K562 (cell line): ENCODE measurements around the gene LSM12. TPM values are rescaled to one million over a fixed set of nuclear protein-coding genes. Genes with fewer than 3 reads are reported as not detected.
A peak's percentile ranks its signal among the peaks of the same experiment; 100 is the strongest.

Experiments used
- ETS2 ChIP-seq: IDR thresholded peaks from 2 replicates; pipeline ENCODE4 v1.6.1; 2016; ENCODE audit warnings: borderline replicate concordance, missing genetic modification characterization, mild to moderate bottlenecking, moderate library complexity, missing compliant biosample characterization; ENCODE audit not compliant: poor library complexity, severe bottlenecking
- FOXJ2 ChIP-seq: fragments of 200-800 bp; sonication (Bioruptor generic); IDR thresholded peaks from 2 replicates; pipeline ENCODE4 v1.6.1; 2016; ENCODE audit warnings: missing genetic modification characterization, missing compliant biosample characterization
- FOXJ3 ChIP-seq: sonication (generic); formaldehyde crosslinking; IDR thresholded peaks from 2 replicates; pipeline ENCODE4 v1.4.0; 2020; ENCODE audit warnings: mild to moderate bottlenecking, missing genetic modification reagents
- FOXM1 ChIP-seq, 2 experiments: fragments of 450-650 bp in 1 of 2; sonication (generic) in 1 of 2; formaldehyde crosslinking in 1 of 2; IDR thresholded peaks; 2 replicates each; pipeline versions ENCODE4 v1.6.1 to v1.9.0; 2017 to 2022; ENCODE audit warnings: low read depth in 2 of 2, mild to moderate bottlenecking in 2 of 2, missing genetic modification reagents in 1 of 2, moderate library complexity in 1 of 2
- HNRNPLL ChIP-seq: fragments of 200-400 bp; formaldehyde crosslinking; IDR thresholded peaks from 2 replicates; pipeline ENCODE4 v1.6.1; 2017; ENCODE audit warnings: low read length, low read depth, mild to moderate bottlenecking; ENCODE audit not compliant: poor library complexity, severe bottlenecking
- MEF2A ChIP-seq: IDR thresholded peaks from 2 replicates; pipeline ENCODE4 v1.6.1; 2011; ENCODE audit warnings: low read depth, mild to moderate bottlenecking, low read length, moderate library complexity; ENCODE audit not compliant: control insufficient read depth
- MLLT1 ChIP-seq, 2 experiments: fragments of 450-650 bp; IDR thresholded peaks; 2 replicates each; pipeline ENCODE4 v1.6.1; 2016
- MTA3 ChIP-seq: fragments of 450-650 bp; formaldehyde crosslinking; IDR thresholded peaks from 2 replicates; pipeline ENCODE4 v1.6.1; 2017; ENCODE audit warnings: mild to moderate bottlenecking, borderline replicate concordance
- MYC ChIP-seq, 2 experiments: fragments of 250-450 bp in 1 of 2; sonication (Bioruptor Pico) in 1 of 2; IDR thresholded peaks; 2 replicates each; pipeline versions ENCODE4 v1.5.1 to v1.6.1; 2012 to 2021; ENCODE audit warnings: low read depth in 2 of 2, borderline replicate concordance in 1 of 2, improper control_type of control experiment in 1 of 2, low read length in 1 of 2, mild to moderate bottlenecking in 1 of 2, moderate library complexity in 1 of 2
- NFYB ChIP-seq: IDR thresholded peaks from 2 replicates; pipeline ENCODE4 v1.6.1; 2011; ENCODE audit warnings: mild to moderate bottlenecking, moderate library complexity; ENCODE audit not compliant: insufficient read length; ENCODE audit errors: extremely low read depth
- RAD21 ChIP-seq, 2 experiments: fragments of 250-450 bp in 1 of 2; fragments of 450-650 bp in 1 of 2; sonication (Bioruptor Pico) in 1 of 2; formaldehyde crosslinking in 1 of 2; IDR thresholded peaks in 1 of 2; conservative IDR thresholded peaks in 1 of 2; 2 replicates each; pipeline versions ENCODE4 v1.4.0 to v1.8.0; 2020 to 2022; ENCODE audit warnings: mild to moderate bottlenecking in 2 of 2, moderate library complexity in 1 of 2
- RBFOX2 ChIP-seq: fragments of 200-400 bp; formaldehyde crosslinking; IDR thresholded peaks from 2 replicates; pipeline ENCODE4 v1.6.1; 2017; ENCODE audit warnings: low read depth, mild to moderate bottlenecking, low read length, moderate library complexity
- SMAD2 ChIP-seq: fragments of 150-350 bp; IDR thresholded peaks from 2 replicates; pipeline ENCODE4 v1.6.1; 2014; ENCODE audit warnings: low read depth, mild to moderate bottlenecking, low read length
- SMAD3 ChIP-seq: fragments of 450-650 bp; formaldehyde crosslinking; conservative IDR thresholded peaks from 2 replicates; pipeline ENCODE4 v1.4.0; 2020; ENCODE audit warnings: mild to moderate bottlenecking
- ZKSCAN1 ChIP-seq: fragments of 150-350 bp; IDR thresholded peaks from 2 replicates; pipeline ENCODE4 v1.6.1; 2016; ENCODE audit warnings: low read depth, low read length
- ZNF165 ChIP-seq: fragments of 250-450 bp; sonication (Bioruptor Pico); IDR thresholded peaks from 2 replicates; pipeline ENCODE4 v1.4.0; 2020; ENCODE audit warnings: borderline replicate concordance
- polyA plus RNA-seq, 8 experiments: library from polyadenylated mRNA; depleted of rRNA in 4 of 8; stranded (reverse) in 5 of 8; unstranded in 3 of 8; fragments of >200 nt; fragmentation: Nextera tagmentation in 2 of 8; fragmentation: Illumina TruSeq in 1 of 8; extraction: Ambion mirVana in 2 of 8; extraction: Trizol in 1 of 8; gene quantifications; 2 replicates each; pipeline versions ENCODE4 v1.2.1 to v1.2.3, GENCODE V29; 2011 to 2014; ENCODE audit warnings: inconsistent platforms in 1 of 8, missing spikeins in 1 of 8
- total RNA-seq, 7 experiments: library from RNA; depleted of rRNA in 6 of 7; stranded (reverse); fragments of >200 nt in 6 of 7; fragmentation: Illumina TruSeq in 2 of 7; extraction: Trizol in 2 of 7; gene quantifications; 2 replicates each; pipeline versions ENCODE4 v1.2.1 to v1.2.3, GENCODE V29; 2011 to 2021; ENCODE audit warnings: low replicate concordance in 1 of 7
- TF ChIP-seq, protein P1 (sequence below): fragments of 250-450 bp; sonication (Bioruptor Pico); IDR thresholded peaks from 2 replicates; pipeline ENCODE4 v1.5.0; 2022; ENCODE audit warnings: mild to moderate bottlenecking
- TF ChIP-seq, protein P2 (sequence below): fragments of 250-450 bp; sonication (Bioruptor Pico); IDR thresholded peaks from 2 replicates; pipeline ENCODE4 v1.5.0; 2021
- TF ChIP-seq, protein P3 (sequence below), 2 experiments: IDR thresholded peaks; 2 replicates each; pipeline ENCODE4 v1.6.1; 2011; ENCODE audit warnings: borderline replicate concordance in 1 of 2, control low read depth in 1 of 2, low read depth in 1 of 2, low read length in 1 of 2, mild to moderate bottlenecking in 1 of 2, mixed read lengths in 1 of 2, moderate library complexity in 1 of 2; ENCODE audit not compliant: insufficient read depth in 1 of 2, insufficient read length in 1 of 2, poor library complexity in 1 of 2, severe bottlenecking in 1 of 2; ENCODE audit errors: extremely low read depth in 1 of 2

The LSM12 gene
- total and polyA plus RNA-seq, 9 of the 15 experiments (the other 6 are each of a cell fraction or from before 2014, with no cell fraction given), result 53.0 to 258 (median 89.3) TPM

GRCh38 chr17:44110823-44111633 lies 44.6 kb upstream of the LSM12 start (continued):
- TF ChIP-seq, protein P1, sequence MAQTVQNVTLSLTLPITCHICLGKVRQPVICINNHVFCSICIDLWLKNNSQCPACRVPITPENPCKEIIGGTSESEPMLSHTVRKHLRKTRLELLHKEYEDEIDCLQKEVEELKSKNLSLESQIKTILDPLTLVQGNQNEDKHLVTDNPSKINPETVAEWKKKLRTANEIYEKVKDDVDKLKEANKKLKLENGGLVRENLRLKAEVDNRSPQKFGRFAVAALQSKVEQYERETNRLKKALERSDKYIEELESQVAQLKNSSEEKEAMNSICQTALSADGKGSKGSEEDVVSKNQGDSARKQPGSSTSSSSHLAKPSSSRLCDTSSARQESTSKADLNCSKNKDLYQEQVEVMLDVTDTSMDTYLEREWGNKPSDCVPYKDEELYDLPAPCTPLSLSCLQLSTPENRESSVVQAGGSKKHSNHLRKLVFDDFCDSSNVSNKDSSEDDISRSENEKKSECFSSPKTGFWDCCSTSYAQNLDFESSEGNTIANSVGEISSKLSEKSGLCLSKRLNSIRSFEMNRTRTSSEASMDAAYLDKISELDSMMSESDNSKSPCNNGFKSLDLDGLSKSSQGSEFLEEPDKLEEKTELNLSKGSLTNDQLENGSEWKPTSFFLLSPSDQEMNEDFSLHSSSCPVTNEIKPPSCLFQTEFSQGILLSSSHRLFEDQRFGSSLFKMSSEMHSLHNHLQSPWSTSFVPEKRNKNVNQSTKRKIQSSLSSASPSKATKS, result no peak
- TF ChIP-seq, protein P2, sequence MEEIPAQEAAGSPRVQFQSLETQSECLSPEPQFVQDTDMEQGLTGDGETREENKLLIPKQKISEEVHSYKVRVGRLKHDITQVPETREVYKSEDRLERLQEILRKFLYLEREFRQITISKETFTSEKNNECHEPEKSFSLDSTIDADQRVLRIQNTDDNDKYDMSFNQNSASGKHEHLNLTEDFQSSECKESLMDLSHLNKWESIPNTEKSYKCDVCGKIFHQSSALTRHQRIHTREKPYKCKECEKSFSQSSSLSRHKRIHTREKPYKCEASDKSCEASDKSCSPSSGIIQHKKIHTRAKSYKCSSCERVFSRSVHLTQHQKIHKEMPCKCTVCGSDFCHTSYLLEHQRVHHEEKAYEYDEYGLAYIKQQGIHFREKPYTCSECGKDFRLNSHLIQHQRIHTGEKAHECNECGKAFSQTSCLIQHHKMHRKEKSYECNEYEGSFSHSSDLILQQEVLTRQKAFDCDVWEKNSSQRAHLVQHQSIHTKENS (CRISPR knock-in tag), result no peak
- TF ChIP-seq FOXJ2 (tag) (no peak), NFYB (no peak), MYC (IDR thresholded peaks at IDR 0.05; ENCODE audit: low read depth, low read length) (peak; percentile 71), MYC (CRISPR knock-in tag; IDR thresholded peaks at IDR 0.05; ENCODE audit: borderline replicate concordance, low read depth) (no peak), MLLT1 (IDR thresholded peaks at IDR 0.05) (no peak), ZNF165 (no peak), ETS2 (tag) (no peak), RBFOX2 (peak; percentile 68), MTA3 (no peak; the same call in 1 of the 2 replicates), SMAD3 (CRISPR knock-in tag) (no peak), MEF2A (peak; percentile 98), SMAD2 (no peak), RAD21 (CRISPR knock-in tag; conservative IDR thresholded peaks at IDR 0.05 in 1 of 2, IDR thresholded peaks at IDR 0.05 in 1 of 2) (peak in 1 of 2 experiments; percentile 18; a peak in 1 of 4 replicates), ZKSCAN1 (no peak), FOXJ3 (CRISPR knock-in tag) (no peak), FOXM1 (IDR thresholded peaks at IDR 0.05; ENCODE audit: low read depth) (no peak), FOXM1 (CRISPR knock-in tag; IDR thresholded peaks at IDR 0.05; ENCODE audit: low read depth) (no peak), HNRNPLL (no peak)
- TF ChIP-seq, protein P3, sequence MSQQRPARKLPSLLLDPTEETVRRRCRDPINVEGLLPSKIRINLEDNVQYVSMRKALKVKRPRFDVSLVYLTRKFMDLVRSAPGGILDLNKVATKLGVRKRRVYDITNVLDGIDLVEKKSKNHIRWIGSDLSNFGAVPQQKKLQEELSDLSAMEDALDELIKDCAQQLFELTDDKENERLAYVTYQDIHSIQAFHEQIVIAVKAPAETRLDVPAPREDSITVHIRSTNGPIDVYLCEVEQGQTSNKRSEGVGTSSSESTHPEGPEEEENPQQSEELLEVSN (IDR thresholded peaks at IDR 0.05; ENCODE audit: borderline replicate concordance in 1 of 2, extremely low read depth in 1 of 2, insufficient read depth in 1 of 2, insufficient read length in 1 of 2, low read depth in 1 of 2, low read length in 1 of 2, poor library complexity in 1 of 2, severe bottlenecking in 1 of 2), result no peak
